ENCODE measurements around the gene ORAI1.
A peak's percentile ranks its signal among the peaks of the same experiment; 100 is the strongest.
"Not testable (repeated sequence)": the region's sequence is repeated elsewhere in the genome, so short reads cannot be mapped to it uniquely, and the experiment has no call there.

ORAI1 gene

DNA sequence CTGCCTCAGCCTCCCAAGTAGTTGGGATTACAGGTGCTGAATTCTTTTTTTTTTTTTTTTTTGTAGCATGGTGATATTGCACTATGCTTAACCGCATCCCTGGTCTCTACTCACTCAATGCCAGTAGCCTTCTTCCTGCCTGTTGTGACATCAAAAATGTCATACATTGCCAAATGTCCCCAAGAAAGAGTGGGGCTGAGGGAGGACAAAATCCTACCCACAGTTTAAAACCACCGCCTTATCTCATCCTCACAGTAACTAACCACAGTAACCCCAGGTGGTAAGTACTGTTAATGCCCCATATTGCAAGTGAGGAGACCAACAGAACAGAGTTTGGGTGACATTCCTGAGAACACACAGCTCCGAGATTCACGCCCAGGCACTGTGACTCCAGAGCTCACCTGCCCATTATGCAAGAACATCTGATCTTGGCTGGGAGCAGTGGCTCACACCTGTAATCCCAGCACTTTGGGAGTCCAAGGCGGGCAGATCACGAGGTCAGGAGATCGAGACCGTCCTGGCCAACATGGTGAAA lies 23.6 kb downstream of the ORAI1 start:
- DNase-seq, result no peak

GRCh38 chr12:121651320-121651719 lies 25.0 kb downstream of the ORAI1 start:
- DNase-seq, result no peak

GRCh38 chr12:121652767-121653497 lies 26.6 kb downstream of the ORAI1 start:
- DNase-seq, result no peak

GRCh38 chr12:121653999-121654398 lies 27.7 kb downstream of the ORAI1 start:
- DNase-seq, result no peak

- DNase-seq, result no peak
These were observed 29.8 kb downstream of the ORAI1 start for GRCh38 chr12:121656122-121656521.

DNA sequence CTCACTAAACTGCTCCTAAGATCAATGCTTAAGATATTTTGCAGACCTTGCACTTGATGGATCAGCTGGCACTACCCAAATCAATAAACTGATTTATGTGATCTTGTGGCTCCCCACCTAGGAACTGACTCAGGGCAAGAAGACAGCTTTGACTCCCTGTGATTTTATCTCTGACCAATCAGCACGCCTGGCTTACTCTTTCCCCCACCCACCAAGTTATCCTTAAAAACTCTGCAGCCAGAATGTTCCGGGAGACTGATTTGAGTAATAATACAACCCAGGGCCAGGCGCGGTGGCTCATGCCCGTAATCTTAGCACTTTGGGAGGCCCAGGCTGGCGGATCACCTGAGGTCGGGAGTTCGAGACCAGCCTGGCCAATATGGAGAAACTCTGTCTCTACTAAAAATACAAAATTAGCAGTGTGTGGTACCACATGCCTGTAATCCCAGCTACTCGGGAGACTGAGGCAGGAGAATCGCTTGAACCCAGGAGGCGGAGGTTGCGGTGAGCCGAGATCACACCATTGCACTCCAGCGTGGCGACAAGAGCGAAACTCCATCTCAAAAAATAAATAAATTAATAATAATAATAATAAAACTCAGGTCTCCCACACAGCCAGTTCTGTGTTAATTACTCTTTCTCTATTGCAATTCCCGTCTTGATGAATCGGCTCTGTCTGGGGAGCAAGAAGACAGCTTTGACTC lies 31.1 kb downstream of the ORAI1 start:
- DNase-seq, result no peak

- DNase-seq, result not testable (repeated sequence)
These were observed 35.2 kb downstream of the ORAI1 start for GRCh38 chr12:121661353-121662105.

DNA sequence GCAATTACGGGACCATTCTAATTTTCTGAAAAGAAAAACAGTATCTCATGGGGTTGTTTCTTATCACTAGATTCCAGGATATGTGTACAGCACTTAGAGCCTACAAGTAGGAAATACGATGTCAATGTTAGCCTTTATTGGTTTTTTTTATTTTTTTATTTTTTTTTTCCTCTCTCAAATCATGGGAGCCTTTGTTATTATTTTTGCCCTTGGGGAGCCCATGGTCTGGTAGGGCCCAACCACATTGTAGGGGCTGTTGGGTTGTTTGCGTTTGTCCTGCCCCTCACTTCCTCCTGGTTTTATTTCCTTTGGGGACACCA lies 37.2 kb downstream of the ORAI1 start:
- no peak for DNase-seq

DNA sequence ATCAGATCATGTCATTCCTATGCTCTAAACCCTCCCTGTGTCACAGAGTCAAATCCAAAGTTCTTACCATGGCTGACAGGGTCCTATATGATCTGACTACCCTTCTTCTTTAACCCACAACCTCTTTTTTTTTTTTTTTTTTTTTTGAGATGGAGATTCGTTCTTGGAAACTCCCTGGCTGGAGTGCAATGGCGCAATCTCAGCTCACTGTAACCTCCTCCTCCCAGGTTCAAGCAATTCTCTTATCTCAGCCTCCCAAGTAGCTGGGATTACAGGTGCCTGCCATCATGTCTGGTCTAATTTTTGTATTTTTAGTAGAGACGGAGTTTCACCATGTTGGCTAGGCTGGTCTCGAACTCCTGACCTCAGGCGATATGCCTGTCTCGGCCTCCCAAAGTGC lies 40.5 kb downstream of the ORAI1 start:
- DNase-seq, result not testable (repeated sequence)

- DNase-seq, result peak; percentile 51 to 60
These were observed 42.6 kb downstream of the ORAI1 start for GRCh38 chr12:121668750-121669520.

- no peak for DNase-seq
These were observed 43.2 kb downstream of the ORAI1 start, which contains the start of gene MORN3 for GRCh38 chr12:121669521-121669900. TSS of gene MORN3 (minus strand) at chr12:121669654. CDS start at chr12:121669483, 171 bp downstream.

DNA sequence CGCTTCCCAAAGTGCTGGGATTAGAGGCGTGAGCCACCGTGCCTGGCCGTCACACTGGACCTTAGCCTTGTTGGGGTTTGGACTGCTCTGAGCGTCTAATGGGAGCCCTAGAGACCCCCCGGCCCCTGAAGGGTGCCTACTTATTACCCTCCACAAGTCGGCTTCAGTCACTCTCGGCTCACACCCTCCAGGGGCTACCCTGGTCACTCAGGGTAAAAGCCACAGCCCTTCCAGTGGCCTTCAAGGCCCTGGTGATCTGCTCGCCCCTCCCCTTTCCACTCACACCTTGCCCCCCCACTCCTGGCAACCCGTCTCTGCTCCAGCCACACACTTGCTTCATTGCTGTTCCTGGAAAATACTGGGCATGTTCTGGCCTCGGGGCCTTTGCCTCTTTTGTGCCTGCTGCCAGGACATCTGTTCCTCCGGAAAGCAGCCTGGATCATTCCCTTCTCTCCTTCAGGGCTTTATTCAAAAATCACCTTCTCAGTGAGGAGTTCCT lies 46.7 kb downstream of the ORAI1 start:
- DNase-seq, result no peak

DNA sequence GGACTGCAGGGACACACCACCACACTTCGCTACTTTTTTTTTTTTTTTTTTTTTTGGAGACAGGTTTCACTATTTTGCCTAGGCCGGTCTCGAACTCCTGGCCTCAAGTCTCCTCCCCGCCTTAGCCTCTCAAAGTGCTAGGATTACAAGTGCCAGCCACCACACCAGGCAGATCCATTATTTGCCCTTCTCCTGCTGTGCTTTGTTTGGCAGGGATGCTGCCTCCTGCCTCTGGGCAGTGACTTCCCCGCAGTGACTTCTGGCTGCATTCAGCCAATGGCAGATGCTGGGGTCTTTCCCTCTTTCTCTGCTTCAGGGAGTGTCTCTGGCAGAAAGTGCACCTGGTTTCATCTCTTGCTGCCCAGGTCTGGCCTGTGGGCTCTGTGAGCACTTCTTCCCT lies 49.9 kb downstream of the ORAI1 start:
- no peak for DNase-seq

GRCh38 chr12:121678305-121678704 lies 52.0 kb downstream of the ORAI1 start:
- DNase-seq, result no peak

DNA sequence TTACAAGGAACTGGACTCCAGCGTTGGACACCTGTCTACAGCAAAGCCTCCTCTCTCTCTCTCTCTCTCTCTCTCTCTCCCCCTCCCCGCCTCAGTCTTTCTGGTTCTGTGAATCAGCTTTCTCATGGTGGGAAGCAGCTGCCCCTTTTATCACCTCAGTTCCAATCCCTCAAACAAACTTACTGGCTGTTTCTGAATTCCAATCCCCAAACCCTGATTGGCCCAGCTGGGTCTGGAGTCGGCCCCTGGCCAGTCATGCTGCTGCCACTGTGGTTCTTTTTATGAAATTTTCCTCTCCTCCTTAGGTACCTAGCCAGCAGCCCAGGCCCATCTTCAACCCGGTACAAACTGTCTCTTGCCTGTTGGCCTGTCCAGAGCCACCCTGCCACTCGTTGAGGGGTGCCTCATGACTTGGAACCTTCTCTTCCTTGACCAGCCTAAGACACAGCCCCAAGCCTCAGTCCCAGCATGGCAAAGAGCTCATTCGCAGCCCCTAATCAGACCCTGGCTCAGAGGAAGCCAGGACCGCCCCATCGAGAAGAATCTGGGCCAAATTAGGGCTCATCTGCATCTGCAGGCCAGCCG lies 52.5 kb downstream of the ORAI1 start:
- no peak for DNase-seq

DNA sequence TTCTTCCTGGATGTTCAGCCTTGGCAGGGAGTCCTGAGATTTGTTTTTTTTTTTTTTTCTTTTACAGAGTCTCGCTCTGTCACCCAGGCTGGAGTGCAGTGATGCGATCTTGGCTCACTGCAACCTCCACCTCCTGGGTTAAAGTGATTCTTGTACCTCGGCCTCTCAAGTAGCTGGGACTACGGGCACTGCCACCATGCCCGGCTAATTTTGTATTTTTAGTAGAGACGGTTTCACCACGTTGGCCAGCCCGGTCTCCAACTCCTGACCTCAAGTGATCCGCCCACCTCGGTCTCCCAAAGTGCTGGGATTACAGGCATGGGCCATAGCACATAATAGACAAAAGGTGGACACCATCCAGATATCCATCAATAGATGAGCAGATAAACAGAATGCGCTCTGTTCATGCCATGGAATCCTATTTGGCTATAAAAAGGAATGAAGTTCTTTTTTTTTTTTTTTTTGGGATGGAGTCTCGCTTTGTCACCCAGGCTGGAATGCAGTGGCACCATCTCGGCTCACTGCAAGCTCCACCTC lies 53.4 kb downstream of the ORAI1 start:
- not testable (repeated sequence) for DNase-seq

DNA sequence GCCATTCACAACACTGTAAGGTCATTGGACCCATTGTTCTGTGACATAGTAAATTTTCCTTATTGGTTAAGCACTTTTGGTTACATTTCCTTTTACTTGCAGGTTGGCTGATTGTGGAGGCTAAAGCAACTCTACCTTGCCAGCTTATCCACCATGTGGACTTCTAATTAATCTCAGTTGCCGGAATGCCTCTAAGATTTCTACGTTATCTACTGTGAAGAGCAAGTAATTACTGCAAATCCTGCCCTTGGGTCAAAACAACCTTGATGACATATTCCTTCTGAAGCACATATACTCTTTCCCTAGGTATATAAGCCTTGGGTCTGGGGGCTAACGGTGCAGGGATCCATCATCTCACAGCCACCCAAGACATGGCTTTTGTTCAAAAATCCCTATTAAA lies 62.6 kb downstream of the ORAI1 start:
- DNase-seq, result no peak

- no peak for DNase-seq
These were observed 63.1 kb downstream of the ORAI1 start for GRCh38 chr12:121689430-121689829.

All from activated CD4-positive, alpha-beta T cell treated with anti-CD3 and anti-CD28 coated beads, Interleukin-2, amount 50 U/mL, for 4 hours (primary cell).